Activated CD8-positive, alpha-beta memory T cell treated with anti-CD3 and anti-CD28 coated beads for 1 hour (primary cell): ENCODE data around the gene PLAGL1.
"Not testable (repeated sequence)": the region's sequence is repeated elsewhere in the genome, so short reads cannot be mapped to it uniquely, and the experiment has no call there.

ENCODE experiments used
- DNase-seq, 2 donors: peaks; one replicate each; pipeline ENCODE4 v3.0.0-alpha.2; 2020; ENCODE audit warnings: low read depth in 1 of 2; ENCODE audit errors: extremely low read depth in 1 of 2

Gene PLAGL1

DNA sequence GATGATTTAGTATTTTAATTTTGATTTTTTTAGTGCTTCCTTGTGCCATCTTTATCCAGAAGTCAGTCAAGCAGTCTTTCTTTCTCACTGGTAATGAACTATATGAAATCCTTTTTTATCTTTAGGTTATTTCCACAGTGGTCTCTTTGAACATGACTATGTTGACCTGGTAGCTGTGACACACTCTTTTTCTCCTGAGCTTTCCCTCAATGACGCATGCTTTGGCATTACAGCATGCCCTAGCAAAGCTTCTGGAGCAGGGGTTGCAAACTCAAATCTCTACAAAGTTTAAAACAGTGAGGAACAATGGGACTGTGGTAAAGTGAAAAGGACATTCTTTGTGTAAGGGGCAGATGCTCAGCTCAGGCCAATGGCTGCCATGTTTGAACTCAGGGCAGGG lies 4.5 kb upstream of the PLAGL1 start:
- no peak for DNase-seq

DNA sequence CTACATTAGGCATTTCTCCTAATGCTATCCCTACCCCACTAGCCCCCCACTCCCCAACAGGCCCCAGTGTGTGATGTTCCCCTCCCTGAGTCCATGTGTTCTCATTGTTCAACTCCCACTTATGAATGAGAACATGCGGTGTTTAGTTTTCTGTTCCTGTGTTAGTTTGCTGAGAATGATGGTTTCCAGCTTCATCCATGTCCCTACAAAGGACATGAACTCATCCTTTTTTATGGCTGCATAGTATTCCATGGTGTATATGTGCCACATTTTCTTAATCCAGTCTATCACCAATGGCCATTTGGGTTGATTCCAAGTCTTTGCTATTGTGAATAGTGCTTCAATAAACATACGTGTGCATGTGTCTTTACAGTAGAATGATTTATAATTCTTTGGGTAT lies 1.6 kb upstream of the PLAGL1 start:
- DNase-seq, result not testable (repeated sequence)

DNA sequence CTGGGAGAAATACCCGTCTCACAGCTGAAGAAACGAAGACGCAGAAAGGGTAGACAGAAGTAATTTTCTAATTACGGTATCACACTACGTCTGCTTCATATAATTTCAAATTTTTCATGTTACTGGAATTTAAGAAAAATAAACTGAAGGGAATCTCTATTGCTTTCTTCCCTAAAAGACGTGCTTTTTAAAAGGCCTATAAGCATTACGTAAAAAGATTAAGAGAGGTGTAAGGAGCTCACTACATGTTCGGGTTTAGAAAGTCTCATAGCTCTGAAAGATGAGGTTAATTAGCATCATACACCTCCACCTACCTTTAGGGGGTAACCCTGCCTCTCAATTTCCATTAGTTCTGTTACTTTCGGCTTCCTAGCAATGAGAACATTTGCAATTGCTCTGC lies 787 bp upstream of the PLAGL1 start:
- no peak for DNase-seq

DNA sequence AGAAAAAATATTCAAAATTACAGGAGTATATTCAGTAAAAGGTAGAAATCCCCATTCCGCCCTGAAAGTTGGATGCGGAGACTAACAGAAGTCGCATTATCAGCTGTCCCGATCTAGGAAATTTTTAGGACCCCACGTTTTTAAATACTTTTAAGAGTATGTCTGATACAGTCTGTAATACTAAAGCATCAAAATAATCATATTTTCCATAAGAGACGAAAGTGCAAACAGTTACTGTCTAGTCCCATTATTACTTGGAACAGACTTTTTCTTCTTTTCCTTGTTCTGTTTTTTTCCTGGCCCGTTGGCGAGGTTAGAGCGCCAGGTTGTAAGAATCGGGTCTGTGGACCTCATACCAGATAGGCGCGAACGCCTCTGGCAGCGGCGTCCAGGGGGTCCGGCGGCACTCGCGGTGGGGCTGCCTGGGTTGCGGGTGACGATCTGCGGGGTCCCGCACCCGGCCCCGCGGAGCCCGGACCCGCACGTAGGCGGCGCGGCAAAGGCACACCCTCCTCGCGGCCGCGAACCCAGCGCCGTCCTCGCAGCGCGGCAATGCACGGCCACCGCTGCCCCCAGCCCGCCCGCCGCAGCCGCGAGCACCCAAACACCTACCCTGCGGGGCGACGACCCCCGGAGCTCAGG lies 460 bp downstream of the PLAGL1 start:
- no peak for DNase-seq

DNA sequence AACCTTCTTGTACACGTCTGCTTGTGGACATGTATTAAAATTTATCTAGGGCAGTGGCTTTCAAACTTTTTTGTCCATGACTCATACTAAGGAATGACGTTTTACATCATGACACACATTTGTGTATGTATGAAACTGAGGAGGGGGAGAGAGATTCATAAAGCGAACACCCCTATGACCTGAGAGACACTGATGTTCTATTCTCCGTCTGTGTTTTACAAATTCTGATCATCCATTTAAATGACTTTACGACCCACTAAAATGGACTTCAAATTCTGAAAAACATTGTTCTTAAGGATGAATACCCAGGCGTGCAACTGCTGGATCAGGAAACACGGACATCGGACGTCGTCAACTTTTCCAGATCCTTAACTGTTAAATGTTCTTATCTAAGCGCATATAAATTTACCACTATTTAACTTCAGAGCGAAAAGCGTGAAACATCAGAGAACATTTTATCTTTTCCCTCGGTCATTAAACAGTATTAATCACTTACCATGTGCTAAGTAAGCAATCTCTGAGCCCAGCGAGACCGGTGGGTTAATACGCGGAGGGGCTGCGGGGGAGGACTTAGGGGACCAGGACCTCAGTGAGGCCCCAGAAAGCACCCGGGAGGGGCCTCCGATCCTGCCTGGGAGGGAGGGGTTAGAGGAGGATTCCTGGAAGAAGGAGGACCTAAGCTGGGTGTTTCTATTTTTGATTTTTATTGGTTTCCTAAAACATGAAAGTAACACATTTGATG lies 1.2 kb downstream of the PLAGL1 start:
- DNase-seq, result no peak

DNA sequence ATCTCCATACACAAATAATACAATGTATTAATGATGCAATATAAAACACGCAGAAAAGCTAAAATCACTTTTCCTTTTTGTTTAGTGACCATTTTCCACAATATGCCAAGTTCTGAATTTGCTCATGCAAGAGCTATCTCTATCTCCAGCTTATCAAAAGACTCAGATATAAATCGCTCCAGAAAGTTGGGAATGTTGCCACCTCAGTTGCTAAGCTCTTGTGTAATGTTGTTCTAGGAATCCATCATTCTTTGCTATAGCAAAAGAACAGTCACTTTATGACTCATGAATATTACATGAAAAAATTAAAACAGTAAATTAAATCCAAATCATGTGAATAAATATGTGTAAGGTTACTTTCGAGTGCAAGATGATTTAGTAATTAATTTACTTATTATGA lies 8.7 kb downstream of the PLAGL1 start:
- DNase-seq, result no peak

DNA sequence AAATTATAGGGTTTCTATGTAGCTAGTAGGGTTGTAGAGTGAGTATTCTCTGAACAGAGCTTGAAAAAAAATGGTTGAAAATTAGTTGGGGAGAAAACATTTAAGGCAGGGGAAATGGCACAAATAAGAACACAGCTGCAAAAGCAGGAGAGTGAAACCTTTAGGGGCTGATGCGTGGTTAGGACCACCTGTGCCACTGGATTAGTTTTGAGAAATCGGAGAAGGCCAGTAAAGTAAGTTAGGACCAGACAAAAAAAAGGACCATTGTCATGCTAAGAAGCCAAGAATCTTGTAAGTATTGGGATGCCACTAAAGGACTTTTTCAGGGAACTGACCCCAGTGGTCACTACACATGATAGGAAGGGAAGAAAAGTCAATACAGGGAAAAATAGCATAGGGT lies 9.4 kb downstream of the PLAGL1 start:
- no peak for DNase-seq

DNA sequence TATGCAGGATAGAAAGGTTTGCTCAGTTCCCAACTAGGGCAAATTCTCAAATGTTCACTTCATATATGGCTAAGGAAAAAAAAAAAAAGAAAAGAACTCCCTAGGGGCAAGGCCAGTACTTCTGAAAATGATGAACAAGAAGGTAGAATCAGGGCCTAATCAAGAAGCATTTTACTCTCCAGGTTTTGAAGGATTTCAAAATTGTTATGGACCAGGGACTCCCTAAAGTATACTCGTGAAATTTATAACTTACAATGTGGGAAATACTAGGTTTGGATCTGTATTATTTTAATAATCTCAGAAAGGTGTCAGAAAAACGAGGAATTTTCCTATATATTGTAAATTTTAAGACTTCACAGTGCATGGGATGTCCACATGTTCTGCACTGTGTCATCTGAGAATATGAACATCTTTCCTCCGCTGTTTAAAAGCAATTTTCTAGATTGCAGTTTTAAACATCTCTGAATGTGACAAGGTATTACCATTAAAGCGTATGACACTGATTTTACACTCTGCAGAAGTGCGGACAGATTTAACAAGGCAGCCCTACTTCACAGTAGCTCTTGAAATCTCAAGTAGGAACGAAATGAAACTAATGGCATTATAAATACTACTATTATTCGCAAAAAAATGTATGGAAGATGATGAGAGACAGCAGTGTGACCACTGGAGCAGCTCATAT lies 14.0 kb downstream of the PLAGL1 start:
- no peak for DNase-seq

DNA sequence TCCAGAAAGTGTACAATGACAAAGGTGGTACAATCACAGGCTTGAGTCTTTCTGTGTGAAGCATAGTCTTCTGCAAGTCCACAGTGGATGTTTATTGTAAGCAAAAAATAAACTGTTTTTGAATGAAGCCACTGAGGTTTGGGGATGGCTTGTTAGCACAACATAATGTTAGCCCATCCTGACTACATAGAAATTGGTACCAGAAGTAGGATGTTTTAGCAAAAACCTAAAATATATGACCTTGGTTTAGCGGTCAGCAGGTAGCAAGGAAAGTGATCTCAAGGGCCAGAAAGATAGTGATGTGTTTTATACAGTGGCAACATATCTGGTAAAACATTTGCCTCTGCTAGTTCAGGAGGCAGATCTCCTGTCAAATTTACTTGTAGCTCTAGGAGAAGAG lies 15.8 kb downstream of the PLAGL1 start:
- no peak for DNase-seq

DNA sequence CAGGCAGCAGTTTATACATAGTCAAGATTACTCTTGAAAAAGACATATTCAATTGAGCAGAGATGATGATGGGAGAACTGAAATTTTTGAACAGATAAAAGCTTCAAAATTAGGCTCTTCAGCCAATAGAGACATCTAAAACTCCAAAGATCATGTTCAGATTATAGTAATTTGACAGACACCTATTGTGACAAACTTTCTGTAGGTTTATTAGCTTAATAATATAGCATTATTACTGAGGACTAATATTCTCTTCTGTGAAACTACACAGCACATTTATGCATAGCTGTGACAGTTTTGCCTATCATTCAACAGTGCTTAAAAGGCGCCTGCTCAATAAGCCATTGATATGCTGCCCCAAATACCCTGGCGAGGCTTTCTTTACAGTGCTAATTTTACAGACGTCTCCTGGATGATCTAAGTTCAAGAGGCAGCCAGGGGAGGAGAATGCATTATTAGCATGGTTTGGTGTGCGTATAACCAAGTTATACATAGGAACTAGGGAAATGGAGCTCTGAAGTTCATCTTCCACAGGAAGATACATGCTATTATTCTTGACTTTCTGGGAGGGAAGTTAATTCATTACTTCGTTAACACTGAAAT lies 21.5 kb downstream of the PLAGL1 start:
- DNase-seq, result no peak

DNA sequence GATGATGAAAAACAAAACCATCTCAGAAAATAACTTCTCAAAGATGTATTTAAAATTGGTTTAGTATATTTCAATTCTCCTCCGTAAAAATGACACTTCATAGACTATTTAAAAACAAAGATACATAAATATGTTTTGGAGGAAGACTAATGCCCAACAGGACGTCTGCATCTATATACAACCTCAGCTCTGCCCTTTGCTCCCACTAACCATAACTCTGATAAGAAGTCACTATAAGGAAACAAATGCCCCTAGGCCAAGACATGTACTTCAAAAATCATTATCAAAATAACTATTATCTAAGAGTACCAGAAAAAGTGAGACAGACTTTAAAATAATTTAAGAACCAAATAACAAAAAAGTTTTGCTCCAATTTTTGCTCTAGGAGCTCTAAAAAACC lies 23.4 kb downstream of the PLAGL1 start:
- DNase-seq, result no peak

DNA sequence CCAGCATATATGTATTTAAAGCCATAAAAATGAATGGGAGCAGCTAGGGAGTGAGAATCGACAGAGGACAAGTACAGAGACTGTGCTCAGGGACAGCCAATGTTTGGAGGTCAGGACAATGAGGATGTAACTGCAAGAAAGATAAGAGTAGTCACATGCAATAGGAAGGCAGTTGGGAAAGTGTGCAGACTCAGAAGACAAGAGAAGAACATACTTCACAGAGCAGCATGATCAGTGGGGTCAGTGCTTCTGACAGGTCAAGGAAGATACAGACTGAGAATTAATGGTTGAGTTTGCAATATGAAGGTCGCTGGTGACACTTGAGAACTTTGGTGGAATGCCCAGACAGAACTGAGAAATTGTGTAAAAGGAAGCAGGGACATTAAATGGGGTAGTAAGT lies 25.1 kb downstream of the PLAGL1 start:
- DNase-seq, result no peak

DNA sequence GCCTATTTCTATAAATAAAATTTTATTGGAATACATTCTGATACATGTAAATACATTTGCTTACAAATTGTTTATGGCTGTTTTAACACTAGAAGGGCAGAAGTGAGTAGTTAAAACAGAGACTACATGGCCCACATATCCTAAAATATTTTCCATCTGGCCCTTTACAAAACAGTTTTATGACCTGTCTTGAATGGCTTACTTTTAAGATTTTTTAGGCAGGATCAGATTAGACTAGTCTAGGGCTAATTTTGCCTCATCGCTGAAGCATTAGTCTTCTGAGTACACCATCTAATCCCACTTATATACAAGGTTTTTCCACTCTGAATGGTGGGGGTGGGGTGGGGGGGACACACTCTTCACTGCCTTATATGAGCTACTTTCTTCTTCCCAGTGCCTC lies 27.1 kb downstream of the PLAGL1 start:
- no peak for DNase-seq

DNA sequence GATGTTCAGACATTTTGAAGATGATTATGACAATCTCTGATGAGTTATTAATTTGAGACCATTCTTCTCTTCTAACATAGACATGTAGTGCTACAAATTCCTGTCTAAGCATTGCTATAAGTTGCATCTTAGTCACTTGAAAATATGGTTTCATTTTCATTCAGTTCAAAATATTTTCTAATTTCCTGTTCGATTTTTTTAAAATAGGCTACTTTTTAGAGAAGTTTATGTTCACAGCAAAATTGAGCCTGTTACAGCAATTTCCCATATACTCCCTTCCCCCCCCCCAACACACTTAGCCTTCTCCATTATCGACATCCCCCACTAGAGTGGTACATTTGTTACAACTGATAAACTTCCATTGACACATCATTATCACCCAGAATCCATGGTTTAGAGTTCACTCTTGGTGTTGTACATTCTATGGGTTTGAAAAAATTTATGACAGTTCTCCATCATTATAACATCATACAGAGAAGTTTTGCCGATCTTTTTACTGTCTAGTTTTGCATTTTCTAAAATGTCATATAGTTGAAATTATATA lies 31.2 kb downstream of the PLAGL1 start:
- DNase-seq, result no peak

DNA sequence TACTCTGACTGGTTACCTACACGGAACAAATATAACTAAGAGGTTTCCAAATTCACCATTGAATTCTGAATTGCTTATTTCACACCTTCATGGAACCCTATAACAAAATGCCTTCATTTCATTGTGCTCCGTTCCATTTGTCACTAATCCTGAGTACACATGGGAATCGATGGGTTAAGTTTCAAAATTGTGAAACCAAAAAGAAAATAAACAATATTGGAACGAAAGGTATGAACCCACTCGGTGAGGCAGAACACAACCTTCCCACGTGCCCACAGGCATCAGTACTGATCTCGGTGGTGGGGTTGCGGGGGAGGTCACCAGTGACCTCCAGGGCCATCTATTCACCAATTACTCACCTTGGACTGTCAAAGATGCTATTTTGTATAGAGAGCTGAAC lies 34.0 kb downstream of the PLAGL1 start:
- DNase-seq, result no peak

DNA sequence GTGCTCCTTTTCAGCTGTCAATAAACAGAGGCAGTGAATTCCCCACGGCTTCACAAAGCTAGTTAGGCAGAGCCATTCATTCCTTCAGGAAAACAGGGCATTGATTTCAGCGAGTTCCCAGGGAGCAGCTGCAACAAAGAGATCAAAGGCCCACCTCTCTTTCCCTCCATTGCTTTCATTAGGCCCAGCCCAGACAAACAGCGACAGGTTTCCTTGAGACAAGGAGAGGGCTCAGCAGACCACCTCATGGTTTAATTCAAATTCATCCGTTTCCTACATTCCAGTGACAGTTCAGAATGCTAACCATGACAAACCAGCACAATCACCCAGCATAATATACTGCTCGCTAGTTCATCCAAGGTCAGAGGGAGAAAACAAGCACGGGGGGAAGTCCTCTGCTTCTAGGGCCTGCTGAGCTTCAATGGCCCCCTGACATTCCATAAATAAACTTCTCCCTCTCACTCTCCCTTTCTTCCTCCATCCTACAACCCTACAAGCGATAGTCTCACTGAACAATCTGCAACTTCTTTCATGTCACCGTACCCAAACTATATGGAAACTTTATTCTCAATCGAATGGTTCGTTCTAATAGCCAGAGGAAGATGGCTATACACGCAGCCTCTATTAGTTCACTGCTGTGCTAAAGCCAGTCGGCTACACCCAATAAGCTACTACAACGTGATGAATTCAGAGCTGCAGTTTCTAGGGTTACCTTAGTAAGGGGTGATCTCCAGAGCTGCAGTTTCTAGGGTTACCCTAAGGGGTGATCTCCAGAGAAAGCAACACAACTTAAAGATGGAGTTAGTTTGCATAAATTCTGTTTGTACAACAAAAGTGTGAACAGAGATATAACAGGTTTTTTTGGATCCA lies 34.7 kb downstream of the PLAGL1 start:
- no peak for DNase-seq

DNA sequence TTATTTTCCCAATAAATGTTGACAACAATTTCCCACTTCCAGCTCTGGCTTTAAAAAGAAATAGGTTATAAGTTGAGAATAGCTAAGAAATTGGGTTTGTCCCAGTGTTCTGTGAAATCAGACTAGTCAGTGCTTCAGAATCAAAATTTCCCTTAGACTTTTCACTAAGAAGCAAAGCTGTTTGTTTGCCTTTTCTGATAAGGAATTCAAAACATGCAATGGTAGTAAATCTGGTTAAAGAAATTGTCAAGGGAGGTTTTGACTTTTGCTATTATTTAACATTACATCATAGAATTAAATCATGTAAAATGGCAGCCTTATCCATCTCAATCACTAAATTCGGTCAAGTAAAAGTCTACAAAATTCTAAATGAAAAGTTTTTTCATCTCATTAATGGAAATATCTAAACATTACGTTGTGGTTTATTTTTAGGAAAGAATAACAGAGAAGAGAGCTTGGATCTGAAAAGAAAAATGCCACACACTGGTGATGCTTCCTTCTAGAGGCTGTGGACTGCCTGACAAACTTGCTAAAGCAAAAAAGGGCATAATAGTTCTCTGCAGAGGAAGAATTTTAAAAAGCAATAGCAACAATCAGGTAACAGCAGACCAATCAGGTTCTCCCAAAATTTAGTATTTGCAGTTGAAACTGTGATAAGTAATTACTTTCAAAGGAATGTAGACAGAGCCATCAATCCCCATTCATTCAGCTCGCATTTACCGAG lies 36.4 kb downstream of the PLAGL1 start:
- DNase-seq, result no peak

DNA sequence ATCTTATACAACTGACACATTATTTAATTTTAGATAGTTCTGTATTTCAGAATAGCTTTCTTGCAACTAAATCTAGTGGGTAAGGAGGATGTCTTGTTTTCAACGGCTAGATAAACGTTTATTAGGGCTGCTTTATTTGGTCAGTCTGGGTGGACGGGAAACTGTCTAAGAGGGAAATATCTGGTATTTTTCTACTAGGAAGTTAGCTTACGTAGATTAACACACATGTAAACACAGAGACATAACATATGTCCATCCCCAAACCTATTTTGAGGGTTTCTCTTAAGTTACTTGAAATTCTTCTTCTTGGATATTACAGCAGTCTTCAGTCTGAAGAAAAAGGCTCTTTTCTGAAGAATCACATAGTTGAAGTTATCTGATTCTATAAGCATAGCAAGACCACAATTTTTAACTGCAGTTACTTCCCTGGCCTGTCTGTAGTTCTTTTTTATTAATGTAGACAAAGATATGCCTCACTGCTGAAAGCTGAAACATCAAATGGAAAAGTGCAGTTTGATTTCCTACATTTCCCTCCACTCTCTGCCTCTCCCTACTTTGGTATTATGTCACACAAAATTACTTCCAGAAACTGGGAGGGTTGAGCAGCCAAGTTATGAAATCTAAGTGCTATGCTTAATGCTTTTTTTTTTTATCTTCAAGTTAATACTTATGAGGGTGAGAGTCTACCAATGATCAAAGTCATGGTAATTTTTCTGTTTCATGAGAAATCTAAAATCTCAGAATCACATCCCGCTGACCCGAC lies 37.4 kb downstream of the PLAGL1 start:
- DNase-seq, result no peak

DNA sequence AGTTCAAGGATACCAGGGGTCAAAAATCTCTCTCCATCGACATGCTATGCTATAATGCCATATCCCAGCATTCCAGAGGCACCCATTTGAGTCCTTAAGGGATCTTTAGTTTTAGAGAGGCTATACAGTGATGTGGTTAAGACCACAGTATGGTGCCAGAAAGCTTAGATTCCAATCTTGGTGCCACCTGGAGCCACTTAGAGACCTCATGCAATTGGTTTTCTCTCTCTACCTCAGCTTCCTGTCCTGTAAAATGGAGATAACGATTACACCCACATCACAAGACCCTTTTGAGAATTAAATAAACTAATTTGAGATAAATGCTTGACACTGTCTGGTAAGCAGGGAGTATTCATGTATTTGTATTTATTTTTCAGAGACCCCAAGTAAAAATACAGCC lies 39.0 kb downstream of the PLAGL1 start:
- DNase-seq, result no peak
